Gastroesophageal sphincter (tissue), 4 donors: Measurements from ENCODE around the gene DRD2. TPM values are rescaled to one million over a fixed set of nuclear protein-coding genes. Genes with fewer than 3 reads are reported as not detected.

ENCODE experiments used
- ATAC-seq: fragments of 150-250 bp; one replicate; pipeline ENCODE4 v1.9.1; 2016; ENCODE audit warnings: mild to moderate bottlenecking, moderate library complexity
- H3K27ac ChIP-seq, 4 donors: fragments of 200-600 bp; sonication (generic) in 3 of 4; 1 replicate in 3 of 4; 2 replicates in 1 of 4; pipeline ENCODE4 v1.5.1; 2016 to 2019
- H3K27me3 ChIP-seq: fragments of 200-600 bp; sonication (generic); one replicate; pipeline ENCODE4 v1.5.1; 2019
- H3K36me3 ChIP-seq, 2 donors: fragments of 200-600 bp; sonication (generic); one replicate each; pipeline ENCODE4 v1.5.1; 2019; ENCODE audit warnings: control low read depth in 1 of 2
- H3K4me1 ChIP-seq, 3 donors: fragments of 200-600 bp; sonication (generic); 1 replicate in 2 of 3; 2 replicates in 1 of 3; pipeline ENCODE4 v1.5.1; 2016 to 2019; ENCODE audit warnings: control low read depth in 2 of 3
- H3K4me3 ChIP-seq, 2 donors: fragments of 200-600 bp; sonication (generic); one replicate each; pipeline ENCODE4 v1.5.1; 2019; ENCODE audit warnings: mild to moderate bottlenecking in 1 of 2, moderate library complexity in 1 of 2
- H3K9me3 ChIP-seq, 3 donors: fragments of 200-600 bp; sonication (generic); one replicate each; pipeline ENCODE4 v1.5.1; 2017 to 2019; ENCODE audit warnings: control low read depth in 2 of 3
- EP300 ChIP-seq: sonication (generic); formaldehyde crosslinking; IDR thresholded peaks from one replicate; pipeline ENCODE4 v1.6.1; 2017; ENCODE audit warnings: antibody characterized with exemption, mild to moderate bottlenecking
- POLR2A ChIP-seq, 2 donors: fragments of 450-650 bp; IDR thresholded peaks; one replicate each; pipeline ENCODE4 v1.6.1; 2017; ENCODE audit warnings: antibody characterized with exemption in 2 of 2, mild to moderate bottlenecking in 2 of 2, moderate library complexity in 1 of 2
- POLR2AphosphoS5 ChIP-seq: sonication (generic); formaldehyde crosslinking; IDR thresholded peaks from one replicate; pipeline ENCODE4 v1.6.1; 2017; ENCODE audit warnings: antibody characterized with exemption
- WGBS, 2 donors: methylation state at CpG; one replicate each; pipeline ENCODE4 v1.1.5; 2018; ENCODE audit warnings: low coverage in 1 of 2; 5-methylcytosine and 5-hydroxymethylcytosine counted together
- total RNA-seq, 4 donors: library from RNA; depleted of rRNA; stranded (reverse); fragments of >200 nt; gene quantifications; one replicate each; pipeline ENCODE4 v1.1.0, GENCODE V29; 2016
- TF ChIP-seq, protein P1 (sequence below), 4 experiments: fragments of 200-600 bp in 2 of 4; fragments of 450-650 bp in 2 of 4; sonication (generic) in 1 of 4; IDR thresholded peaks; one replicate each; pipeline ENCODE4 v1.5.1; 2017 to 2019; ENCODE audit warnings: antibody characterized with exemption in 4 of 4, mild to moderate bottlenecking in 2 of 4, moderate library complexity in 2 of 4

Gene DRD2
- total RNA-seq, 4 donors from 2014 or later = 0.13 to 0.35 TPM; not detected in 2

DNA sequence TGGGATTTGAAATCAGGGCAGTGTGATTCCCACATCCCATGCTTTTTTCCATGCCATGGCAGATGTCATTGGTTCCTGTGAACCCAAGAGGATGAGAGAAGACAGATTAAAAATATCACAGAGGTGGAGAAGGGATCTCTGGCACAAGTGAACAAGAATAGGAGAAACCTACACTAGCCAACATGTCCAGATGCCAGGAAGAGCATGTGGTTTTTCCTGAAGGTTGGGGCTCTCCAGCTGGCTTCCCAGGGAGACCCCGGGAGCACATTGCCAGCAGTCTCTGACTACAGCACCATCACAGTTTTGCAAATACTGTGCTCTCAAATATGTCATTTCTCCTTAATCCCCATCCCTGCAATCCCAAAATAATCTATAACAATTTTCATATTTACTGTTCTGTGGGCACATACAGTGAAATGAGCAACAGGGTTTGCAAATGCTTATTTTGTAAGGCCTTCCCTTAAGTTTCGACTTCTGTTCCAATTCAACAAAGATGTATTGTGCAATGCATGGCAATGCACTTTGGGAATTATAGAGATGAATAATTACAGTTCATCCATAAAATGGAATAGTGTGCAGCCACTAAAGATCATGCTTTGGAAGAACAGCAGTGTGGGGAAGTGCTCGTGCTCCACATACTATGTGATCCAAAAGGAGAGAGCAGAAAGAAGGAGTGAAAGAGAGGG lies 82.8 kb downstream of the DRD2 start:
- Histone ChIP-seq H3K36me3 (no peaks in the 10 kb centered on the region), H3K27me3 (peaks cover 41% of the 10 kb centered on the region), H3K9me3 (no peaks in the 10 kb centered on the region), H3K27ac (no peak overlapping the region), H3K4me3 (no peak overlapping the region), H3K4me1 (peaks cover 0 to 8% (median 0%) of the 10 kb centered on the region in 3 donors)
- ATAC-seq = no peak
- TF ChIP-seq POLR2A (IDR thresholded peaks at IDR 0.05) (no peak), EP300 (no peak), POLR2AphosphoS5 (no peak)
- TF ChIP-seq, protein P1, sequence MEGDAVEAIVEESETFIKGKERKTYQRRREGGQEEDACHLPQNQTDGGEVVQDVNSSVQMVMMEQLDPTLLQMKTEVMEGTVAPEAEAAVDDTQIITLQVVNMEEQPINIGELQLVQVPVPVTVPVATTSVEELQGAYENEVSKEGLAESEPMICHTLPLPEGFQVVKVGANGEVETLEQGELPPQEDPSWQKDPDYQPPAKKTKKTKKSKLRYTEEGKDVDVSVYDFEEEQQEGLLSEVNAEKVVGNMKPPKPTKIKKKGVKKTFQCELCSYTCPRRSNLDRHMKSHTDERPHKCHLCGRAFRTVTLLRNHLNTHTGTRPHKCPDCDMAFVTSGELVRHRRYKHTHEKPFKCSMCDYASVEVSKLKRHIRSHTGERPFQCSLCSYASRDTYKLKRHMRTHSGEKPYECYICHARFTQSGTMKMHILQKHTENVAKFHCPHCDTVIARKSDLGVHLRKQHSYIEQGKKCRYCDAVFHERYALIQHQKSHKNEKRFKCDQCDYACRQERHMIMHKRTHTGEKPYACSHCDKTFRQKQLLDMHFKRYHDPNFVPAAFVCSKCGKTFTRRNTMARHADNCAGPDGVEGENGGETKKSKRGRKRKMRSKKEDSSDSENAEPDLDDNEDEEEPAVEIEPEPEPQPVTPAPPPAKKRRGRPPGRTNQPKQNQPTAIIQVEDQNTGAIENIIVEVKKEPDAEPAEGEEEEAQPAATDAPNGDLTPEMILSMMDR (IDR thresholded peaks at IDR 0.05) = no peak
- 65 to 77% methylated on average over 3 of the region's 3 CpGs for WGBS, 2 donors

DNA sequence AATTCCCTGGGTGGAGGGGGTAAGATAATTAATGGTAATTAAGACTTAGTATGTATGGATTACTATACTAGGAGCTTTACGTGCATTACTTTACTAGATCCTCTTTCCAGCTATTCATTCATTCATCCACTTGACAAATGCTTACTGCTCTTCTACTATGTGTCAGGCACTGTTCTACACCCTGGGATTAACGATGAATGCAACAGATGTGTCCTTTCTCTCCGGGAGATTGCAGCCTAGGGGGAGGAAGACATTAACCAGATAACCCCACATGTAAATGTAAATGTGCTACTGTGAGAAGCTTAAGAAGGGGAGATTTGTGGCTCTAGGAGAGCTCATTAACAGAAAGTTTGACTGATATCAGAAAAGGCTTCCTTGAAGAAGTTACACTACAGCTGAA lies 85.9 kb downstream of the DRD2 start:
- no peaks in the 10 kb centered on the region for H3K36me3 ChIP-seq
- H3K9me3 ChIP-seq = no peaks in the 10 kb centered on the region
- peaks cover 0 to 8% (median 0%) of the 10 kb centered on the region in 3 donors for H3K4me1 ChIP-seq
- H3K27ac ChIP-seq = no peak overlapping the region
- peaks cover 50% of the 10 kb centered on the region for H3K27me3 ChIP-seq
- H3K4me3 ChIP-seq = no peak overlapping the region
- no peak for ATAC-seq
- TF ChIP-seq POLR2A (IDR thresholded peaks at IDR 0.05) = no peak
- TF ChIP-seq, protein P1 (IDR thresholded peaks at IDR 0.05) = no peak
- no peak for TF ChIP-seq EP300
- no peak for TF ChIP-seq POLR2AphosphoS5
- WGBS, 2 donors = 39 to 59% methylated on average over 2 to 3 of the region's 3 CpGs

DNA sequence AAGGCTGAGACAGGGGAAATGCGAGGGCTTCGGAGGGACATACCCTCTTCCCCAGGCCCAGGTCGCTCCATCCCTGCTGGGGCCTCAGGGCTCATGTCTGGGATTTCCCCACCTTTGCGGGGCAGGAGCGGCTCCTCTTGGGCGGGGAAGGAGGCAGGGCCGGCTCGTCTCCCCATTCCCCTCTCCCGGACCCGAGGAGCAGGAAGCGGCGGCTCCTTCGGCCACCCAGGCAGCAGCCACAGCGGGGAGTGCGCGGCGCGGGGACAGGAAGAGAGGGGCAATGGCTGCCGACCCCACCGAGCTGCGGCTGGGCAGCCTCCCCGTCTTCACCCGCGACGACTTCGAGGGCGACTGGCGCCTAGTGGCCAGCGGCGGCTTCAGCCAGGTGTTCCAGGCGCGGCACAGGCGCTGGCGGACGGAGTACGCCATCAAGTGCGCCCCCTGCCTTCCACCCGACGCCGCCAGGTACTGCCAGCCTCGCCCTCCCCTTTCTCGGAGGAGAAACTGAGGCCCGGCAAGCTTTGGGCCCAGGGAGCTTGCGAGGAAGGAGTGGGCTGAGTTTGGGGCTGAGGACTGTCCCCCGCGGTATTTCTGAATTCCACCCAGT lies 87.5 kb downstream of the DRD2 start, which contains the start of gene ANKK1:
TSS of gene ANKK1 (plus strand) at position 175 of the 607 bp plus-strand sequence. CDS start at position 281, 106 bp downstream.
- Histone ChIP-seq H3K4me3 (peak within 1 kb of the TSS in 1 of 2 donors; percentile 16), H3K27ac (no peak within 1 kb of the TSS), H3K36me3 (no peaks in the 10 kb centered on the region), H3K27me3 (peaks cover 50% of the 10 kb centered on the region), H3K9me3 (no peaks in the 10 kb centered on the region), H3K4me1 (peaks cover 0 to 8% (median 0%) of the 10 kb centered on the region in 3 donors)
- ATAC-seq = no peak
- TF ChIP-seq POLR2AphosphoS5 = no peak
- TF ChIP-seq, protein P1 (IDR thresholded peaks at IDR 0.05) = peak in 1 of 4 experiments; percentile 31
- 11 to 18% methylated on average over 4 to 5 of the region's 46 CpGs for WGBS, 2 donors

DNA sequence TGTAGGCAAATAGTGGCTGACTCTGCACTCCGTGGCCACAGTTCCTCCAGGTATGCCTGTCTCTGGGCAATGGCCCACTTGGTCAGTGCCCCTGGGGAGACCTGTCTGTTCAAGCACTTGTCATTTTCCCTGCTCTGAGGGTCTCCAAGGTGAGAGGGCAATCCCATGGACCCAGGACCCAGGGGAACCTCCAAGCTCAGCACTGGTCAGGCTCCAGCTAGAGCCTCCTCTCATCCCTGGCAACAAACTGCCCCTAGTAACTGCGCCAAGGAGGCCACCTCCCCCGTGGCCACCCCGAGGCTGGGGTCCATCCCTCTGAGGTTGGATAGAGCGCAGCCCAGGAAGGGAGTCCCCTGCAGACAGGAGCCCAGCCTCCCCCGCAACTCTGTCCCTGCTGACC lies 88.3 kb downstream of the DRD2 start:
- no peaks in the 10 kb centered on the region for H3K36me3 ChIP-seq
- no peak overlapping the region for H3K4me3 ChIP-seq
- TF ChIP-seq, protein P1 (IDR thresholded peaks at IDR 0.05) = no peak
- TF ChIP-seq POLR2AphosphoS5 (no peak), POLR2A (IDR thresholded peaks at IDR 0.05) (no peak), EP300 (no peak)
- peaks cover 50% of the 10 kb centered on the region for H3K27me3 ChIP-seq
- ATAC-seq = no peak
- H3K9me3 ChIP-seq = no peaks in the 10 kb centered on the region
- no CpG with 5 or more reads among the region's 6 CpGs for WGBS, 2 donors
- H3K27ac ChIP-seq = no peak overlapping the region
- H3K4me1 ChIP-seq = peaks cover 0 to 8% (median 0%) of the 10 kb centered on the region in 3 donors

DNA sequence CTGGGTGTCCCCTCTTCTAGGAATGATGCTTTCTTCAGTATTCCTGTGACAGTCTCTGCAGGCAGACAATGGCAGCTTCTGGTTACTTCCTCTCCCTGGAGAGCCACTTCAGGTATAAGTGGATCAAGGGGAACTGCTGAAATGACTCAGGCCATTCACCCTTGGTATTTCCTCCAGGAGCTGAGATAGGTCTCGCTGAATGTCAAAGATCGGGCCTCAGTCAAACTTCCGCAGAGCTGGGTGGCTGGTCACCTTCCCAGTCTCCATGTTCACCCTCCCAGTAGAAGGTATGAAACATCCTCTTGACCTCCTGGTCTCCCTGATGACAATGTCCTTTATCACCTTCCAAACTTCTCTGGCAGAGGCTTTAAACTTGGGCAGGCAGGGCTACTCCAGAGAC lies 89.4 kb downstream of the DRD2 start:
- H3K4me3 ChIP-seq = no peak overlapping the region
- no peak for TF ChIP-seq EP300
- TF ChIP-seq, protein P1 (IDR thresholded peaks at IDR 0.05) = no peak
- no peak for TF ChIP-seq POLR2AphosphoS5
- TF ChIP-seq POLR2A (IDR thresholded peaks at IDR 0.05) = no peak

More for the DNA sequence above, 89.4 kb downstream of the DRD2 start:
- WGBS, 2 donors = 100% methylated on average over 3 of the region's 3 CpGs; no CpG with 5 or more reads in 1 of the 2 donors
- Histone ChIP-seq H3K27ac (no peak overlapping the region), H3K36me3 (no peaks in the 10 kb centered on the region), H3K4me1 (peaks cover 0 to 8% (median 0%) of the 10 kb centered on the region in 3 donors), H3K9me3 (no peaks in the 10 kb centered on the region), H3K27me3 (peaks cover 41% of the 10 kb centered on the region)
- ATAC-seq = no peak
